ENCODE results near the gene DCTN2. TPM values are rescaled to one million over a fixed set of nuclear protein-coding genes. Genes with fewer than 3 reads are reported as not detected.
"Not testable (repeated sequence)": the region's sequence is repeated elsewhere in the genome, so short reads cannot be mapped to it uniquely, and the experiment has no call there.

DCTN2 gene
- total and polyA plus RNA-seq, 3 donors from 2014 or later, result 109 to 196 (median 122) TPM

DNA sequence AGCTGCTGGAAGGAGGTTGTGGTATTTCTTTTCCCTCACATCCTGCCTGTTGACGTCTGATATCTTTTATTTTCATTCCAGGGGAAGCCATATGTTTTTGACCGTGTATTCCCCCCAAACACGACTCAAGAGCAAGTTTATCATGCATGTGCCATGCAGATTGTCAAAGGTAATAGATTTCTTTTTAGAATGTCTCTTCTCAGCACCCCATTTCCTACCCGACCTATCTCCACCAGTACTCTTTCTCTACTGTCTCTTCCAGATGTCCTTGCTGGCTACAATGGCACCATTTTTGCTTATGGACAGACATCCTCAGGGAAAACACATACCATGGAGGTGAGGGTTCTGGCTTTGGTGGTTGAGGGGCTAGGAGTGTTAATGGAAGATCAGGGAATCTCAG, 16.4 kb upstream of the DCTN2 start:
- 58 to 71% methylated on average over 4 of the region's 4 CpGs for WGBS, 2 donors
- Histone ChIP-seq H3K4me3 (no peak overlapping the region), H3K27me3 (no peaks in the 10 kb centered on the region), H3K27ac (no peak overlapping the region), H3K9me3 (no peaks in the 10 kb centered on the region), H3K4me1 (no peaks in the 10 kb centered on the region), H3K36me3 (ENCODE audit: low read depth, missing control alignments) (no peaks in the 10 kb centered on the region)
- TF ChIP-seq POLR2A (IDR thresholded peaks at IDR 0.05), result no peak
- DNase-seq, result no peak
- intact Hi-C loops (cut with DNase I; ENCODE audit: low total_unique reads), result no loop called here

DNA sequence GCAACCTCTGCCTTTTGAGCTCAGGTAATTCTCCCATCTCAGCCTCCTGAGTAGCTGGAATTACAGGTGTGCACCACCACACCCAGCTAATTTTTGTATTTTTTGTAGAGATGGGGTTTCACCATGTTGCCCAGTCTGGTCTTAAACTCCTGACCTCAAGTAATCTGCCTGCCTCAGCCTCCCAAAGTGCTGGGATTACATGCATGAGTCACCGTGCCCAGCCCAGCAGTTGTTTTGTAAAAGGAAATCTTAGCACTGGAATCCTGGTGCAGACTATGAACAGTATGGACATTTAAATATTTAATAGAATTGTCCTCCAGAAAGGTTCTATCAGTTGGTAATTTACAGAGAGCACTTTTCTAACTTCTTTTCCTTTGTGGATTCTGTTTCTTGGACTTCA, 14.1 kb upstream of the DCTN2 start:
- H3K9me3 ChIP-seq; H3K4me3 ChIP-seq; DNase-seq; H3K4me1 ChIP-seq; H3K36me3 ChIP-seq (ENCODE audit: low read depth, missing control alignments); H3K27ac ChIP-seq; H3K27me3 ChIP-seq; intact Hi-C loops (cut with DNase I; ENCODE audit: low total_unique reads): not testable (repeated sequence)
- WGBS, 2 donors, result 81 to 86% methylated on average over 1 of the region's 1 CpG

DNA sequence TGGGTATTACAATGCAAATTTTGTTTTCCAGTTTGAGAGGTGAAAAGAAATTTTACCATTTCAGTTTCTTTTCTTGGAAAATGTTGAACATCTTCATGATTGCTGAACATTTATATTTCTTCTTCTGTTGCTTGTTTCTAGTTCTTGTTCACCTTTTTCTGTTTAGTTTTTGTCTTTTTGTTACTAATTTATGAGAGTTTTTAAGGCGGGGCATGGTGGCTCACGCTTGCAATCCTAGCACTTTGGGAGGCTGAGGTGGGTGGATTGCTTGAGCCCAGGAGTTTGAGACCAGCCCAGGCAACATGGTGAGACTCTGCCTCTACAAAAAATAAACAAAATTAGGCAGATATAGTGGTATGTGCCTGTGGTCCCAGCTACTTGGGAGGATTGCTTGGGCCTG, 13.5 kb upstream of the DCTN2 start:
- Histone ChIP-seq H3K27me3 (no peaks in the 10 kb centered on the region), H3K27ac (no peak overlapping the region), H3K36me3 (ENCODE audit: low read depth, missing control alignments) (no peaks in the 10 kb centered on the region), H3K9me3 (no peaks in the 10 kb centered on the region), H3K4me1 (no peaks in the 10 kb centered on the region), H3K4me3 (no peak overlapping the region)
- WGBS, 2 donors, result 93 to 98% methylated on average over 2 of the region's 2 CpGs
- DNase-seq, result no peak
- TF ChIP-seq, protein P1, sequence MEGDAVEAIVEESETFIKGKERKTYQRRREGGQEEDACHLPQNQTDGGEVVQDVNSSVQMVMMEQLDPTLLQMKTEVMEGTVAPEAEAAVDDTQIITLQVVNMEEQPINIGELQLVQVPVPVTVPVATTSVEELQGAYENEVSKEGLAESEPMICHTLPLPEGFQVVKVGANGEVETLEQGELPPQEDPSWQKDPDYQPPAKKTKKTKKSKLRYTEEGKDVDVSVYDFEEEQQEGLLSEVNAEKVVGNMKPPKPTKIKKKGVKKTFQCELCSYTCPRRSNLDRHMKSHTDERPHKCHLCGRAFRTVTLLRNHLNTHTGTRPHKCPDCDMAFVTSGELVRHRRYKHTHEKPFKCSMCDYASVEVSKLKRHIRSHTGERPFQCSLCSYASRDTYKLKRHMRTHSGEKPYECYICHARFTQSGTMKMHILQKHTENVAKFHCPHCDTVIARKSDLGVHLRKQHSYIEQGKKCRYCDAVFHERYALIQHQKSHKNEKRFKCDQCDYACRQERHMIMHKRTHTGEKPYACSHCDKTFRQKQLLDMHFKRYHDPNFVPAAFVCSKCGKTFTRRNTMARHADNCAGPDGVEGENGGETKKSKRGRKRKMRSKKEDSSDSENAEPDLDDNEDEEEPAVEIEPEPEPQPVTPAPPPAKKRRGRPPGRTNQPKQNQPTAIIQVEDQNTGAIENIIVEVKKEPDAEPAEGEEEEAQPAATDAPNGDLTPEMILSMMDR (IDR thresholded peaks at IDR 0.05), result no peak
- no peak for TF ChIP-seq POLR2A (IDR thresholded peaks at IDR 0.05)
- intact Hi-C loops (cut with DNase I; ENCODE audit: low total_unique reads), result no loop called here

DNA sequence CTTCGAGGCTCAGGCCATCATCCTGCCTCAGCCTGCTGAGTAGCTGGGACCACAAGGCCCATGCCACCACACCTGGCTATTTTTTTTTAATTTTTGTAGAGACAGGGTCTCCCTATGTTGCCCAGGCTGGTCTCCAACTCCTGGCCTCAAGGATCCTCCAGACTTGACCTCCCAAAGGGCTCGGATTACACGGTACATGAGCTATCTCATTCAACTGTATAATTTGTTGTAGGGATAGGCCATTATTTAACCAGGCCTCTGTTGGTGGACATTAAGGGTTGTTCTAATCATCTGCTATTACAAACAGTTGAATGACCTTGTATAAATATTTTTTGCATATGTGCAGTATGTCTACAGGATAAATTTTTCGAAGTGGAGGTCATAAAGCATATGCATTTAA, 11.9 kb upstream of the DCTN2 start:
- Histone ChIP-seq H3K27me3 (no peaks in the 10 kb centered on the region), H3K4me1 (no peaks in the 10 kb centered on the region), H3K27ac (no peak overlapping the region), H3K36me3 (ENCODE audit: low read depth, missing control alignments) (no peaks in the 10 kb centered on the region), H3K9me3 (no peaks in the 10 kb centered on the region), H3K4me3 (no peak overlapping the region)
- WGBS, 2 donors, result 83 to 93% methylated on average over 4 of the region's 4 CpGs
- intact Hi-C loops (cut with DNase I; ENCODE audit: low total_unique reads), result no loop called here
- TF ChIP-seq, protein P1 (IDR thresholded peaks at IDR 0.05), result no peak
- no peak for TF ChIP-seq POLR2A (IDR thresholded peaks at IDR 0.05)
- DNase-seq, result no peak

DNA sequence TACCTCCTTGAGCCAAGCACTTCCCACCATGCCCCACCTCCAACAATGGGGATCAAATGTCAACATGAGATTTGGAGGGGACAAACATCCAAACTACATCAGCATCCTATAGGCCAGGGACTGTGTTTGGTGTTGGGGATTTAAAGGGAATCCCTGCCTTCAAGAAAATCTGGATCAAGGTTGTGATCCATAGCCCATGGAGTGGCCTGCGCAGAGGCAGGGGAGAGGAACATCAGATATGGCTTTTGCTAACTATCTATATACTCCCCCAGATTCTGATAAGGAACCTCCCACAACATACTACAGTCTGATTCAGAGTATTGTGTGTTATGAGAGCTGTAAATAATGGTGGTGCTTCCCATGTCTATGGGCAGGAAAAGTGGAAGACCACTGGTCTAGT, 7.9 kb upstream of the DCTN2 start:
- no peaks in the 10 kb centered on the region for H3K9me3 ChIP-seq
- no peak for TF ChIP-seq POLR2A (IDR thresholded peaks at IDR 0.05)
- TF ChIP-seq, protein P1 (IDR thresholded peaks at IDR 0.05), result no peak
- intact Hi-C loops (cut with DNase I; ENCODE audit: low total_unique reads), result no loop called here

DNA sequence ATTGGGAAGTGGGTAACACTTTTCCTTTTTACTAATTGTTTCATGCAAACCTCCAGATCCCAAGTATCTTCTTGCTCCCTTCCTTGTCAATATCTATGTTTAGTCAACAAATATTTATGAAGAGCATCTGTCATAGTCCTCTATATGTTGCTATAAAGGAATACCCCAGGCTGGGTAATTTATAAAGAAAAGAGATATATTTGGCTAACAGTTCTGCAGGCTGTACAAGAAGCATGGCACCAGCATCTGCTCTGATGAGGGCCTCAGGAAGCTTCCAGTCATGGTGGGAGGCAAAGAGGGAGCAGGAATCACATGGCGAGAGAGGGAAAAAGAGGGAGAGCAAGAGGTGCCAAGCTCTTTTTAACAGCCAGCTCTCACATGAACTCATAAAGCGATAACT, 7.5 kb upstream of the DCTN2 start:
- no peak for DNase-seq
- no peaks in the 10 kb centered on the region for H3K9me3 ChIP-seq
- TF ChIP-seq POLR2A (IDR thresholded peaks at IDR 0.05), result no peak
- TF ChIP-seq, protein P1 (IDR thresholded peaks at IDR 0.05), result no peak
- H3K4me3 ChIP-seq, result no peak overlapping the region
- peaks cover 6% of the 10 kb centered on the region for H3K4me1 ChIP-seq
- no peak overlapping the region for H3K27ac ChIP-seq
- 87 to 91% methylated on average over 2 of the region's 2 CpGs for WGBS, 2 donors
- intact Hi-C loops (cut with DNase I; ENCODE audit: low total_unique reads), result no loop called here
- H3K36me3 ChIP-seq (ENCODE audit: low read depth, missing control alignments), result no peaks in the 10 kb centered on the region
- H3K27me3 ChIP-seq, result no peaks in the 10 kb centered on the region

More for the DNA sequence above, 7.9 kb upstream of the DCTN2 start:
- 76% methylated on average over 1 of the region's 1 CpG; no CpG with 5 or more reads in 1 of the 2 donors for WGBS, 2 donors
- DNase-seq, result no peak
- H3K27ac ChIP-seq, result no peak overlapping the region
- H3K4me3 ChIP-seq, result no peak overlapping the region
- peaks cover 4% of the 10 kb centered on the region for H3K4me1 ChIP-seq
- H3K27me3 ChIP-seq, result no peaks in the 10 kb centered on the region
- no peaks in the 10 kb centered on the region for H3K36me3 ChIP-seq (ENCODE audit: low read depth, missing control alignments)

Measured in testis (tissue), 3 donors.